HG03280 (cell line): ENCODE measurements around the gene RAB40C.
"Not testable (repeated sequence)": the region's sequence is repeated elsewhere in the genome, so short reads cannot be mapped to it uniquely, and the experiment has no call there.

Source experiments
- ATAC-seq: cut with Tn5 transposase; IDR thresholded peaks from one replicate; pipeline ENCODE4 v1.9.1; 2021; ENCODE audit warnings: mild to moderate bottlenecking, moderate library complexity; ENCODE audit not compliant: unreplicated experiment

RAB40C gene

GRCh38 chr16:586645-587590 lies 2.9 kb upstream of the RAB40C start:
- no peak for ATAC-seq

GRCh38 chr16:588639-588888 lies 1.3 kb upstream of the RAB40C start:
- peak; percentile 2 for ATAC-seq

GRCh38 chr16:588889-589657 lies 793 bp upstream of the RAB40C start:
- ATAC-seq, result peak; percentile 74

GRCh38 chr16:590188-590814 lies 435 bp downstream of the RAB40C start:
- ATAC-seq, result no peak

- no peak for ATAC-seq
These were observed 942 bp downstream of the RAB40C start for GRCh38 chr16:590815-591200.

GRCh38 chr16:591231-591630 lies 1.4 kb downstream of the RAB40C start:
- ATAC-seq, result no peak

- no peak for ATAC-seq
These were observed 2.1 kb downstream of the RAB40C start for GRCh38 chr16:591892-592517.

- no peak for ATAC-seq
These were observed 2.8 kb downstream of the RAB40C start for GRCh38 chr16:592518-593306.

- ATAC-seq, result no peak
These were observed 3.5 kb downstream of the RAB40C start for GRCh38 chr16:593406-593805.

GRCh38 chr16:593807-594206 lies 3.9 kb downstream of the RAB40C start:
- no peak for ATAC-seq

- ATAC-seq, result no peak
These were observed 5.2 kb downstream of the RAB40C start for GRCh38 chr16:595094-595528.

GRCh38 chr16:595942-596735 lies 6.3 kb downstream of the RAB40C start:
- ATAC-seq, result no peak

GRCh38 chr16:596736-597060 lies 6.8 kb downstream of the RAB40C start:
- no peak for ATAC-seq

- ATAC-seq, result not testable (repeated sequence)
These were observed 7.8 kb downstream of the RAB40C start for GRCh38 chr16:597655-598054.

GRCh38 chr16:598823-599739 lies 9.2 kb downstream of the RAB40C start:
- ATAC-seq, result no peak

- ATAC-seq, result no peak
These were observed 10.9 kb downstream of the RAB40C start for GRCh38 chr16:600781-601180.

- no peak for ATAC-seq
These were observed 14.1 kb downstream of the RAB40C start for GRCh38 chr16:603933-604332.

GRCh38 chr16:606656-607307 lies 16.9 kb downstream of the RAB40C start:
- no peak for ATAC-seq
